ENCODE data around the gene PICK1.

DNA sequence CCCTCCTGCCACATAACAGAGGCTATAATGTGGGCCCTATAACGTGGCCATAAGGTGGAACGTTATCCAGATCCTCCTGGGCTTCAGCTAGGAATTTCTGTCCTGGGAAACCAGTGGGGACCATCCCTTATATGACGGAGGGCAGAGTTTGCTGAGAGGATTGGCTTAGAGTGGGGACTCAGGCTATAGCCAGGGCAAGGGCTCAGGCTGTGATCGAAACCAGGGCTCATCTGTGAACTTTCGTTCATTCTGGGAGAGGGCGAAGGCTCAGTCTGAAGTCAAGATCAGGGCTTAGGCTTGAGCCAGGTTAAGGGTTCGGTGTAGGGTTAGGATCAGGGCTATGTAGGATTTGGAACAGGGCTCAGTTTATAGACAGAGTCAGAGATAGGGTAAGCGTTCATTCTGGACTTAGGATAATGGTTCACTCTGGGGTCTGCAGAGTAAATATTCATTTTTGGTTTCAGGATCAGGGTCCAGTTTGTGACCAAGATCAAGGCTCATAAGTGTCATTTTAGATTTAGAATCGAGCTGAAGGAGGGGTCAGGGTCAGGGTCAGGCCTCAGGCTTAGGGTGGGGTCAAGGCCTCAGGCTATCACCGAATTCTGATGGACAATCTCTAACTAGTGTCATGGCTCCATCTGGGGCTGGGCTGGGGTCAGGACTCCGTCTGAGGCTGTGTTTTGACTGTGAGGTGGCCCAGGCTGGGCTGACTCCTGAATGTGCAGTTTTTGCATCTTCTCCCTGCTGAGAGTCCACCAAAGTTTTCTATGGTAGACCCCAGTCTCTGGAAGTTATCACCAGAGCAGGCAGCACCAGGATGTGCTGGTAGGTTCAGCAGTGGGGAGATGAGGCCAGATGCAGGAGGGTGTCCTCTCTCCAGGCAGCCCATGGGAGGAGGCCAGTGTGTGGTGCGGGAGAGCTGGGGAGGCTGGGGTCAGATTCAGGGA, 39.0 kb upstream of the PICK1 start:
- TF ChIP-seq, protein P1, sequence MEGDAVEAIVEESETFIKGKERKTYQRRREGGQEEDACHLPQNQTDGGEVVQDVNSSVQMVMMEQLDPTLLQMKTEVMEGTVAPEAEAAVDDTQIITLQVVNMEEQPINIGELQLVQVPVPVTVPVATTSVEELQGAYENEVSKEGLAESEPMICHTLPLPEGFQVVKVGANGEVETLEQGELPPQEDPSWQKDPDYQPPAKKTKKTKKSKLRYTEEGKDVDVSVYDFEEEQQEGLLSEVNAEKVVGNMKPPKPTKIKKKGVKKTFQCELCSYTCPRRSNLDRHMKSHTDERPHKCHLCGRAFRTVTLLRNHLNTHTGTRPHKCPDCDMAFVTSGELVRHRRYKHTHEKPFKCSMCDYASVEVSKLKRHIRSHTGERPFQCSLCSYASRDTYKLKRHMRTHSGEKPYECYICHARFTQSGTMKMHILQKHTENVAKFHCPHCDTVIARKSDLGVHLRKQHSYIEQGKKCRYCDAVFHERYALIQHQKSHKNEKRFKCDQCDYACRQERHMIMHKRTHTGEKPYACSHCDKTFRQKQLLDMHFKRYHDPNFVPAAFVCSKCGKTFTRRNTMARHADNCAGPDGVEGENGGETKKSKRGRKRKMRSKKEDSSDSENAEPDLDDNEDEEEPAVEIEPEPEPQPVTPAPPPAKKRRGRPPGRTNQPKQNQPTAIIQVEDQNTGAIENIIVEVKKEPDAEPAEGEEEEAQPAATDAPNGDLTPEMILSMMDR (conservative IDR thresholded peaks at IDR 0.05; ENCODE audit: low read depth, low read length) = no peak
- no peak for TF ChIP-seq EZH2 (IDR thresholded peaks at IDR 0.05; ENCODE audit: borderline replicate concordance, low read depth, low read length, poor library complexity, severe bottlenecking)

Measured in A673 (cell line).